Epithelial cell of proximal tubule (primary cell): ENCODE measurements around the gene SOX11. TPM values are rescaled to one million over a fixed set of nuclear protein-coding genes. Genes with fewer than 3 reads are reported as not detected.
"Not testable (repeated sequence)": the region's sequence is repeated elsewhere in the genome, so short reads cannot be mapped to it uniquely, and the experiment has no call there.

Experiments
- DNase-seq: peaks from one replicate; pipeline ENCODE4 v3.0.0-alpha.2; 2011; ENCODE audit warnings: low read depth
- H3K4me3 ChIP-seq: 2 replicates; pipeline ENCODE4 v1.5.1; 2011; ENCODE audit warnings: low read depth, mild to moderate bottlenecking, low read length
- total RNA-seq: library from RNA; depleted of rRNA; stranded (reverse); fragments of >200 nt; gene quantifications from 2 replicates; pipeline ENCODE4 v1.2.3, GENCODE V29; 2015
- TF ChIP-seq, protein P1 (sequence below): conservative IDR thresholded peaks from 2 replicates; pipeline ENCODE4 v1.5.1; 2012; ENCODE audit warnings: low read depth, mild to moderate bottlenecking, low read length

SOX11 gene
- total RNA-seq, 1 donor from 2014 or later: 17.1 TPM

DNA sequence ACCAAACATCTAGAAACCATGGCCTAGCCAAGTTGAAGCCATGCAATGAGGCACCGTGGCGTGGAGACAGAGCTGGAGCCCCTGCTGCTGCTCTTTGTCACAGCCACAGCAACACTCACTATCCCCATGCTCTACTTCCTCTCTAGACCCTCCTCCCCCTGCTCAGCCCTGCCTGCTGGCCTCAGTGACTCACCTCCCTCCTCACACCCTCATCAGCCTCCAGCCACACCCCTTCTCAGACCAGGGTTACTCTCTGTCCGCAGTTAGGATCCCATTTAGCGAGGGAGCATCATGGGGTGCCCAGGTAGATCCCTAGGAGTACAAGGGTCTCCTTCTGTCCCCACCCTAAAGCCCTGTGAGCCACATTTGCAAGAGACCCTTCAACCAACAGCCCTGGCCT is 25.4 kb upstream of the SOX11 start:
- no peak overlapping the region for H3K4me3 ChIP-seq
- DNase-seq: no peak

GRCh38 chr2:5667655-5668054 is 24.5 kb upstream of the SOX11 start:
- DNase-seq, H3K4me3 ChIP-seq: not testable (repeated sequence)

More for the DNA sequence above, 25.4 kb upstream of the SOX11 start:
- TF ChIP-seq, protein P1, sequence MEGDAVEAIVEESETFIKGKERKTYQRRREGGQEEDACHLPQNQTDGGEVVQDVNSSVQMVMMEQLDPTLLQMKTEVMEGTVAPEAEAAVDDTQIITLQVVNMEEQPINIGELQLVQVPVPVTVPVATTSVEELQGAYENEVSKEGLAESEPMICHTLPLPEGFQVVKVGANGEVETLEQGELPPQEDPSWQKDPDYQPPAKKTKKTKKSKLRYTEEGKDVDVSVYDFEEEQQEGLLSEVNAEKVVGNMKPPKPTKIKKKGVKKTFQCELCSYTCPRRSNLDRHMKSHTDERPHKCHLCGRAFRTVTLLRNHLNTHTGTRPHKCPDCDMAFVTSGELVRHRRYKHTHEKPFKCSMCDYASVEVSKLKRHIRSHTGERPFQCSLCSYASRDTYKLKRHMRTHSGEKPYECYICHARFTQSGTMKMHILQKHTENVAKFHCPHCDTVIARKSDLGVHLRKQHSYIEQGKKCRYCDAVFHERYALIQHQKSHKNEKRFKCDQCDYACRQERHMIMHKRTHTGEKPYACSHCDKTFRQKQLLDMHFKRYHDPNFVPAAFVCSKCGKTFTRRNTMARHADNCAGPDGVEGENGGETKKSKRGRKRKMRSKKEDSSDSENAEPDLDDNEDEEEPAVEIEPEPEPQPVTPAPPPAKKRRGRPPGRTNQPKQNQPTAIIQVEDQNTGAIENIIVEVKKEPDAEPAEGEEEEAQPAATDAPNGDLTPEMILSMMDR: no peak

- H3K4me3 ChIP-seq: no peak overlapping the region
- DNase-seq: no peak
- TF ChIP-seq, protein P1: no peak
Measured at GRCh38 chr2:5668682-5669250, 23.4 kb upstream of the SOX11 start.

GRCh38 chr2:5672749-5673144 is 19.4 kb upstream of the SOX11 start:
- H3K4me3 ChIP-seq: no peak overlapping the region
- TF ChIP-seq, protein P1: no peak
- DNase-seq: no peak

GRCh38 chr2:5673145-5674025 is 18.8 kb upstream of the SOX11 start:
- H3K4me3 ChIP-seq: no peak overlapping the region
- TF ChIP-seq, protein P1: no peak
- no peak for DNase-seq

GRCh38 chr2:5674026-5674340 is 18.2 kb upstream of the SOX11 start:
- TF ChIP-seq, protein P1: no peak
- no peak overlapping the region for H3K4me3 ChIP-seq
- DNase-seq: no peak

DNA sequence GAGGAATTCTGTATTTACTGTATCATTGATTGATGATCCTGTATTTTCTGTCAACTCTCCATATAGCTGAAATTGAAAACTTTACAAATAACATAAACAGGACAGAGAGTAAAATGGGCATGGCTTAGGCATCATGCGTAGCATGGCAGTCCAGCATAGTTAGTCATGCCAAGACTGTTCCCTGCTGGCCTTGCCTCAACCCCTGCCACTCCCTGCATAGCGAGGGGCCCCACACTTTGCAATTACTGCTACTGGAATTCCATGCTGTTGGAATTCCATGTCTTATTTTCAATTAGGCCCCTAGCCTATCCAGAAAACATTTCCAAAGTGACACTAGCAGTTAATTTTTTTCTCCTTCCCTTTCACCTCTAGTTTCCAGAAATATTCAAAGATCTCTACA is 15.1 kb upstream of the SOX11 start:
- TF ChIP-seq, protein P1: no peak
- DNase-seq: no peak
- no peak overlapping the region for H3K4me3 ChIP-seq
